Endodermal cell (in vitro differentiated cells): ENCODE measurements around the gene CYLD. TPM values are rescaled to one million over a fixed set of nuclear protein-coding genes. Genes with fewer than 3 reads are reported as not detected.

Experiments
- DNase-seq: peaks from one replicate; pipeline ENCODE4 v3.0.0-alpha.2; 2017
- H3K27ac ChIP-seq: 2 replicates; pipeline ENCODE4 v1.5.1; 2013; ENCODE audit warnings: mild to moderate bottlenecking, low read depth, low read length, moderate library complexity
- H3K27me3 ChIP-seq: 2 replicates; pipeline ENCODE4 v1.6.1; 2013; ENCODE audit warnings: mild to moderate bottlenecking, low read length, moderate library complexity; ENCODE audit not compliant: insufficient read depth, control insufficient read depth, poor library complexity, severe bottlenecking
- H3K36me3 ChIP-seq: 2 replicates; pipeline ENCODE4 v1.7.0; 2013; ENCODE audit warnings: mild to moderate bottlenecking, low read length, moderate library complexity; ENCODE audit not compliant: control insufficient read depth, insufficient read depth
- H3K4me1 ChIP-seq: one replicate; pipeline ENCODE4 v1.7.0; 2013; ENCODE audit warnings: low read length; ENCODE audit not compliant: control insufficient read depth, insufficient read depth
- H3K4me3 ChIP-seq: 2 replicates; pipeline ENCODE4 v1.5.1; 2013; ENCODE audit warnings: mild to moderate bottlenecking, low read length, moderate library complexity
- H3K9ac ChIP-seq: 2 replicates; pipeline ENCODE4 v1.6.1; 2013; ENCODE audit warnings: mild to moderate bottlenecking, low read length, moderate library complexity; ENCODE audit not compliant: poor library complexity, severe bottlenecking; ENCODE audit errors: extremely low read depth
- H3K9me3 ChIP-seq: 2 replicates; pipeline ENCODE4 v1.6.1; 2013; ENCODE audit warnings: mild to moderate bottlenecking, low read length, moderate library complexity; ENCODE audit not compliant: control insufficient read depth
- H3K27ac Mint-ChIP-seq: 2 replicates; pipeline ENCODE4 v1.8.0; 2020; ENCODE audit warnings: mixed read lengths
- H3K27me3 Mint-ChIP-seq: 2 replicates; pipeline ENCODE4 v1.8.0; 2021; ENCODE audit warnings: mild to moderate bottlenecking, mixed read lengths; ENCODE audit not compliant: insufficient read depth
- H3K36me3 Mint-ChIP-seq: 2 replicates; pipeline ENCODE4 v1.8.0; 2020; ENCODE audit warnings: low read depth, mixed read lengths
- H3K4me1 Mint-ChIP-seq: 2 replicates; pipeline ENCODE4 v1.8.0; 2020; ENCODE audit warnings: mixed read lengths
- H3K4me3 Mint-ChIP-seq: 2 replicates; pipeline ENCODE4 v1.8.0; 2020; ENCODE audit warnings: mild to moderate bottlenecking, moderate library complexity, mixed read lengths
- H3K9me3 Mint-ChIP-seq: 2 replicates; pipeline ENCODE4 v1.8.0; 2020; ENCODE audit warnings: mild to moderate bottlenecking, mixed read lengths
- WGBS, 2 experiments: methylation state at CpG; one replicate each; pipeline versions ENCODE4 v1.1.5 to v1.1.7; 2013; ENCODE audit warnings: missing lambda C conversion rate in 2 of 2, mixed read lengths in 1 of 2; ENCODE audit not compliant: insufficient coverage in 1 of 2, insufficient read length in 1 of 2; 5-methylcytosine and 5-hydroxymethylcytosine counted together
- total RNA-seq, 2 donors: library from RNA; stranded (reverse); fragmentation: NEBNext Ultra II Directional in 1 of 2; extraction: Animal tissue kit (Norgen Biotek cat#: 25700) in 1 of 2; gene quantifications; 2 replicates in 1 of 2; 3 replicates in 1 of 2; pipeline ENCODE4 v1.2.1, GENCODE V29; 2021
- TF ChIP-seq, protein P1 (sequence below): fragments of 200-600 bp; sonication (generic); conservative IDR thresholded peaks from 2 replicates; pipeline ENCODE4 v1.5.0; 2021; ENCODE audit warnings: antibody characterized with exemption, mild to moderate bottlenecking

Gene CYLD
- total RNA-seq, 2 donors from 2014 or later, result 12.7 TPM

DNA sequence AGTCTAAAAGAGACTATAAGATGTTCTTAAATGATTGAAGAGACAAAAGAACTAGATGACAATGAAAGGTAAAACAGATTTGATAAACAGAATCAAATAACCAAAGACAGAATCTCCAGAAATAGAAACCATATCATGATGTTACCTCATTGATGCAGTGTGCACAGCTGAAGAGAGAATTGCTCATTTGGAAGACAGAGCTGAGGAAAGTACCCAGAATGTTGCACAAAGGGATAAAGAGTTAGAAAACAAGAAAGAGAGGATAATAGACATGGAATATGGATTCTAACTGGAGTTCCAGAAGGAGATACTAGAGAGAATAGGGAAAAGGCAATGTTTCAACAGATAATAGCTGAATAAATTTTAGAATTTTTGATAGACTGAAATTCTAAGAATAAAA, 47.9 kb downstream of the CYLD start:
- Histone ChIP-seq H3K4me1 (no peaks in the 10 kb centered on the region), H3K9ac (no peak overlapping the region), H3K27me3 (no peaks in the 10 kb centered on the region), H3K36me3 (no peaks in the 10 kb centered on the region), H3K4me3 (no peak overlapping the region), H3K27ac (no peak overlapping the region), H3K9me3 (peaks cover 21% of the 10 kb centered on the region)
- H3K9me3 Mint-ChIP-seq, result peaks cover 16% of the 10 kb centered on the region
- no peaks in the 10 kb centered on the region for H3K27me3 Mint-ChIP-seq
- TF ChIP-seq, protein P1, sequence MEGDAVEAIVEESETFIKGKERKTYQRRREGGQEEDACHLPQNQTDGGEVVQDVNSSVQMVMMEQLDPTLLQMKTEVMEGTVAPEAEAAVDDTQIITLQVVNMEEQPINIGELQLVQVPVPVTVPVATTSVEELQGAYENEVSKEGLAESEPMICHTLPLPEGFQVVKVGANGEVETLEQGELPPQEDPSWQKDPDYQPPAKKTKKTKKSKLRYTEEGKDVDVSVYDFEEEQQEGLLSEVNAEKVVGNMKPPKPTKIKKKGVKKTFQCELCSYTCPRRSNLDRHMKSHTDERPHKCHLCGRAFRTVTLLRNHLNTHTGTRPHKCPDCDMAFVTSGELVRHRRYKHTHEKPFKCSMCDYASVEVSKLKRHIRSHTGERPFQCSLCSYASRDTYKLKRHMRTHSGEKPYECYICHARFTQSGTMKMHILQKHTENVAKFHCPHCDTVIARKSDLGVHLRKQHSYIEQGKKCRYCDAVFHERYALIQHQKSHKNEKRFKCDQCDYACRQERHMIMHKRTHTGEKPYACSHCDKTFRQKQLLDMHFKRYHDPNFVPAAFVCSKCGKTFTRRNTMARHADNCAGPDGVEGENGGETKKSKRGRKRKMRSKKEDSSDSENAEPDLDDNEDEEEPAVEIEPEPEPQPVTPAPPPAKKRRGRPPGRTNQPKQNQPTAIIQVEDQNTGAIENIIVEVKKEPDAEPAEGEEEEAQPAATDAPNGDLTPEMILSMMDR, result no peak
- DNase-seq, result no peak
- H3K27ac Mint-ChIP-seq, result no peak overlapping the region
- H3K36me3 Mint-ChIP-seq, result peaks cover 27% of the 10 kb centered on the region
- H3K4me1 Mint-ChIP-seq, result peaks cover 4% of the 10 kb centered on the region
- H3K4me3 Mint-ChIP-seq, result no peak overlapping the region

GRCh38 chr16:50791522-50791921, 49.6 kb downstream of the CYLD start:
- peaks cover 25% of the 10 kb centered on the region for H3K36me3 Mint-ChIP-seq
- no peaks in the 10 kb centered on the region for H3K27me3 ChIP-seq
- peaks cover 16% of the 10 kb centered on the region for H3K9me3 Mint-ChIP-seq
- H3K36me3 ChIP-seq, result peaks cover 4% of the 10 kb centered on the region
- no peak overlapping the region for H3K27ac ChIP-seq
- H3K9ac ChIP-seq, result no peak overlapping the region
- WGBS, 2 experiments, result 80 to 94% methylated on average over 2 of the region's 2 CpGs
- TF ChIP-seq, protein P1, result no peak
- H3K27ac Mint-ChIP-seq, result no peak overlapping the region
- H3K27me3 Mint-ChIP-seq, result no peaks in the 10 kb centered on the region
- no peaks in the 10 kb centered on the region for H3K4me1 Mint-ChIP-seq
- no peaks in the 10 kb centered on the region for H3K4me1 ChIP-seq
- no peak for DNase-seq
- H3K4me3 ChIP-seq, result no peak overlapping the region
- peaks cover 21% of the 10 kb centered on the region for H3K9me3 ChIP-seq
- H3K4me3 Mint-ChIP-seq, result no peak overlapping the region

- Histone ChIP-seq H3K4me1 (no peaks in the 10 kb centered on the region), H3K4me3 (no peak overlapping the region), H3K9ac (no peak overlapping the region), H3K27me3 (no peaks in the 10 kb centered on the region), H3K9me3 (no peaks in the 10 kb centered on the region), H3K36me3 (peaks cover 4% of the 10 kb centered on the region), H3K27ac (no peak overlapping the region)
- Mint-ChIP-seq H3K4me3 (no peak overlapping the region), H3K36me3 (peaks cover 7% of the 10 kb centered on the region), H3K27me3 (no peaks in the 10 kb centered on the region), H3K9me3 (no peaks in the 10 kb centered on the region), H3K27ac (no peak overlapping the region), H3K4me1 (peaks cover 12% of the 10 kb centered on the region)
- no peak for DNase-seq
- WGBS, 2 experiments, result 94 to 100% methylated on average over 1 of the region's 1 CpG
- TF ChIP-seq, protein P1, result no peak
Measured at GRCh38 chr16:50796829-50797228, 54.9 kb downstream of the CYLD start.
